HG03378 (cell line): Measurements from ENCODE around the gene KCNK13.

Experiments used
- ATAC-seq: cut with Tn5 transposase; IDR thresholded peaks from one replicate; pipeline ENCODE4 v1.9.1; 2021; ENCODE audit warnings: mild to moderate bottlenecking, moderate library complexity; ENCODE audit not compliant: unreplicated experiment

The KCNK13 gene

GRCh38 chr14:90126260-90126659, 64.5 kb downstream of the KCNK13 start:
- no peak for ATAC-seq

DNA sequence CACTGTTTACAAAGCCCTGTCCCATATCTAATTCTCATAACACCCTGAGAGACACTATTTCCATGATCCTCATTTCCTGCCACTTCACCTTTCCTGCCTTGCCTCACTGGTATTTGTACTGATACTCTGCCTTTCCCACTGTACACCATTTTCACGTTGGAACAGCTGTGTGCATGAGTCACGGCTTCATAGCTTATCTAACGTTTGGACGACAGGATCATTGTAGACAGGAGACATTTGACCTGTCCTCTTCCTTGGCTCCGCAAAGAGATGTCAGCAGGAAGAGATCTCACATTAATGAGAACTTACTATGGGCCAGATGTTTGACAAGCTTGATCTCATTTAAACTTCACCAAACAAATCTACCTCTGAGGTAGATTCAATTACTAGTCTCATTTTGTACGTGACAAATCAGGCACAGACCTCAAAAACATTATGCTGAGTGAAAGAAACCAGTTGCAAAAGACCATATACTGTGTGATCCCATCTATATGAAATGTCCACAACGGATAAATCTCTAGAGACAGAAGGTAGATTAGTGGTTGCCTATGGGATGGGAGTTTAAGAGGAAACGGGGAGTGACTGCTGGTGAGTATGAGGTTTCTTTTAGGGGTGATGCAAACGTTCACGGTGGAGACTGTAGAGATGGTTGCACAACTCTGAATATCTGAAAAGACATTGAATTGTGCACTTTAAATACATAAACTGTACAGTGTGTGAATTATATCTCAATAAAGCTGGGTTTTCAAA, 71.2 kb downstream of the KCNK13 start:
- ATAC-seq: no peak

DNA sequence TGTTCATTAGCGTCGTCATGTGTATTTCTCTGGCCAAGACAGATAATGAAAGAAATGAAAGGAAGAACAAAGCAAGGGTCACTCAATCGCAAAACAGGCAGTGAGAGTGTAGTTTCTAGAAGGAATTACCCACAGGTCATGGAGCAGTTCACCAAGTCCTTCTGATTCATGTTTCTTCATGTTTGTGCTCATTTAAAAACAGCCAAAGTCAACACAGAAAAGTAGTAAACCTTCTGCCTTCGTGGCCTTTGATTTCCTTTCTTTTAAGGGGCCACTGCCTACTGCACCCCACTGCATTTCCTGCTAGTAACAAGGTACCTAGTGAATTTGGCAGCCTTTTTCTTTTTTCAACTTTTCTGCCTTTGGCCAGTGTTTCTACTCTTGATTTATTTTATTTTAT, 75.1 kb downstream of the KCNK13 start:
- no peak for ATAC-seq

DNA sequence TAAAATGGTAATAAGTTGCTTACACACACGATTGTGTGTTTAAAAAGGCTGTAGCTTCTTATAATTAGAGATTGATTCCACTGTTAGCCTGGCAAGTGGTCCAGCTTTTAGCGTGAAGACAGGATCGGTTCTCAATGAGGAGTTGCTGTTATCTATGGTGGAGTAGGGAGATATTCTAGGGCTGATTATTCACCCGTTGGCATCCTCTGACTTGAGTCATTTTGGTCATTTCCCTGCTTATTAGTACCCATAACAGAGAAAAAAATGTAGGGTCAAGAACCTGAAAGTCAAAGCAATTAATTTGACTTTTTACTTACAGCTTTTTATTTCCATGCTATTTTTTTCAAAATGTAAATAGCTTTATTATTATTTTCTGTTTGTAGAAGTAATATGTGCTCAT, 76.0 kb downstream of the KCNK13 start:
- no peak for ATAC-seq

DNA sequence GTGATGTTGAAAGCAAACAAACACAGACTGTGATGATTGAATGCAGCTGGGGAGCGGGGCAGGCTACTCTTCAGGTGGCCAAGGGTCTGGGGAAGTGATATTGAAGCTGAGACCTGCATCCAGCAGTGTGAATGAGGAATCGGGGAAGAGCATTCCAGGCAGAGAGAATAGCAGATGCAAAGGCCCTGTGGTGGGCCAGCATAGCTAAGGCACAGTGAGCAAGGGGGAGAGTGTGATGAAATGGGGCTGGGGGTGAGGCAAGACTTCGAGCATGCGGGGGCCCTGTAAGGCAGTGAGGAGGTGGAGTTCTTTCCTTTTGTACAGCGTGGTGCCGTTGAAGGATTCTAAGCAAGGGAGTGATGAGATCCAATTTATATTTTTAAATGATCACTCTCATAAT, 77.4 kb downstream of the KCNK13 start:
- no peak for ATAC-seq

GRCh38 chr14:90140298-90140955, 78.6 kb downstream of the KCNK13 start:
- ATAC-seq: no peak

GRCh38 chr14:90140956-90141316, 79.1 kb downstream of the KCNK13 start:
- ATAC-seq: no peak

DNA sequence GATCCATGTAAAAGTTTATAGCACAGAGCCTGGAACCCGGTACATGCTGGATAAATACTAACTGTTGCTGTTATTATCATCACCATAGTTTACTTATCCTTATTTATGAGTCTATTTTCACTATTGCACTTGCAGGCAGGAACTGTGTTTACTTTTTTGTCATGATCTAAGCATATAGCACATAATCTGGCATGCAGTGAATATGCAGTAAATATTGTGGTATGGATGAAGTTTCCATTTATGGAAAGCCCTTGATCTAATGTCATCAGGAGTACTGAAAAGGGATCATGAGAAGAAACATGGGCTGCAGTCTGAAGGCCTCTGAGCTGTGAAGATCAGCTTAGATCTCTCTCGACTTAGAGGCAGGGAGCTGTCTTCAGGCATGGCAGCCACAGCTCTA, 91.6 kb downstream of the KCNK13 start:
- no peak for ATAC-seq

- ATAC-seq: no peak
These were observed 92.3 kb downstream of the KCNK13 start for GRCh38 chr14:90154110-90154509.

- ATAC-seq: no peak
These were observed 97.4 kb downstream of the KCNK13 start for GRCh38 chr14:90159146-90159545.

GRCh38 chr14:90159688-90160087, 97.9 kb downstream of the KCNK13 start:
- ATAC-seq: no peak

GRCh38 chr14:90161129-90161528, 99.3 kb downstream of the KCNK13 start:
- ATAC-seq: no peak

- no peak for ATAC-seq
These were observed 106.8 kb downstream of the KCNK13 start for GRCh38 chr14:90168425-90169105.

- no peak for ATAC-seq
These were observed 113.8 kb downstream of the KCNK13 start for GRCh38 chr14:90175631-90176030.

GRCh38 chr14:90177539-90178189, 115.9 kb downstream of the KCNK13 start:
- no peak for ATAC-seq

DNA sequence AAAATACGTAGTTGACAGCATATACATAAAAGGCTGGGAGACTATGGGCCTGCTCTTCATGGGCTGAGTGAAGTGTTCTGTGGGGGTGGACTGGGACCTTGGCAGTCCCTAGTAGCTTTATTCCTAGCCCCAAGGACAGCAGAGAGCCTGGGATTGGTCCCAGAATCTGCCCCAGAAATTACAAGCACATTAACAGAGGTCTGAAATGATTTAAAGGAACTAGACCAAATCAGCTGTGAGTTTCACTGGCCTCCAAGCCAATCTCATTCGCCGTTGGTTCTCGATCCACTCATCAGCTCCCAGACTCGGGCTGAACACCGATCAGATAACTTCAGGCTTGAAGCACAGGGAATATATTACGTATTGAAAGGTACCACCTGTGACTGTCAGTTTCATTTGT, 117.6 kb downstream of the KCNK13 start:
- no peak for ATAC-seq

DNA sequence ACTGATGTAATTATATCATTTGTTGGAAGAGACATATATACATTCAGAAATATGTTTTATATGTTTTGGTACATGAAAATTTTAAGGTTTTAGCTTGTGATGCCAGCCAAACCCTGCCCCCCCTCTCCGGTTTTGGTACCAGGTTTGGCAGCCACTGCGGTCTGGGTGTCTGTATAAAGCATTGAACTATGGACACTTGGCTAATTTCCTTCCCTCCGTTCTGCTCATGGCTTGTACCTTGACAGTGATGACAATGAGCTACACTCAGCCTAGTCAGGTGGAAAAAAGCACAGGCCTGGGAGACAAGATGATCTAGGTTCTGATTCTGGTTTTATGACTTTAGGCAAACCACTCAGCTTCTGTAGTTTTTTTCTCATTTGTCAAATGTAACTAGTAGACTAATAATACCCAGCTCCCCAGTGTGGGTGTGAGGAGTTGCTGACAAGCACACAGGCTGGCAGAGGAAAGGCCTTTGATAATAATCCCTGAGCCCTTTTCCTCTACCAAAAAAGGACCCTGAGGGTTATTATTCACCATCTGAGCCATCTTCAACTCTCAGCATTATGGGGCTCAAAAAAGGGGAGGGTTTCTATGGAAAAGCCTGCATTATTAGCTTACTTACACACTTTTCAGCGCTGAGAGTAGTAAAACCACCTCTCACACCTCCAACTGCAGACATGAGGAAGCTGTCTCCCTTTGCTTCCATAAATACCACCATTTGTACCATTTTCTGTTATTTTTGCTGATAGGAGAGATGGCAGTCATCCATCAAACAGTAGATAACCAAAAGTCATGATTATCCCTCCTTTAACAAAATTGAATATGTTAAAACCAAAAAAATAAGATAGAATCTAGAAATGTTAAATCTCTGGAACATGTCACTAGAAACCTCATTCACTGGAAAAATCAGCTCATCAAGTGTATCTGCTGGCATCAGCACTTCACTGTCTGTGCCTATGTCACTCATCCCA, 118.3 kb downstream of the KCNK13 start:
- no peak for ATAC-seq

GRCh38 chr14:90184094-90184493, 122.3 kb downstream of the KCNK13 start:
- ATAC-seq: no peak

DNA sequence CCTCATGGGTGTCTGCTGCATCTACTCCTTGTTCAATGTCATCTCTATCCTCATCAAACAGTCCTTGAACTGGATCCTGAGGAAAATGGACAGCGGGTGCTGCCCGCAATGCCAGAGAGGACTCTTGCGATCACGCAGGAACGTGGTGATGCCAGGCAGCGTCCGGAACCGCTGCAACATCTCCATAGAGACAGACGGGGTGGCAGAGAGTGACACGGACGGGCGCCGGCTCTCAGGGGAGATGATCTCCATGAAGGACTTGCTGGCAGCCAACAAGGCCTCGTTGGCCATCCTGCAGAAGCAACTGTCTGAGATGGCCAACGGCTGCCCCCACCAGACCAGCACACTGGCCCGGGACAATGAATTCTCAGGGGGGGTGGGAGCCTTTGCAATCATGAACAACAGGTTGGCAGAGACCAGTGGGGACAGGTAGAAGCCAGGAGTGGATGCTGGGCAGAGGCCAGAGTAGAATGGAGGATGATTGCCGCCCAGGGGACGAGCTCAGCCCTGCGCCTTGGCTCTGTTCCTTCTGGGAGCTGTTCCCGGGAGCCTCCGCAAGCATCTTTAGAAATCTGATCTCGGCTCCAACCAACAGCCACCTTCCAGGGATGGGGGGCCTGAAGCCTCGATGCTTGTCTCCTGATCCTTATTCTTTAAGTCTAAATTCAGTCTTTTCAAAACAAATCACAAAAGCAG, 122.9 kb downstream of the KCNK13 start:
- no peak for ATAC-seq

- no peak for ATAC-seq
These were observed 126.8 kb downstream of the KCNK13 start for GRCh38 chr14:90188588-90188987.
